Epithelial cell of esophagus (primary cell): ENCODE data around the gene TMEM269.

Experiments
- DNase-seq: peaks from one replicate; pipeline ENCODE4 v3.0.0; 2010; ENCODE audit warnings: low read depth
- H3K4me3 ChIP-seq: 2 replicates; pipeline ENCODE4 v1.5.1; 2011; ENCODE audit warnings: mild to moderate bottlenecking, low read length, control low read depth
- CTCF ChIP-seq: IDR thresholded peaks from 2 replicates; pipeline ENCODE4 v1.5.1; 2011; ENCODE audit warnings: low read depth, mild to moderate bottlenecking, low read length, control low read depth, inconsistent platforms; ENCODE audit not compliant: insufficient read depth; ENCODE audit errors: missing control alignments

Gene TMEM269

GRCh38 chr1:42821690-42822089 is 36.9 kb downstream of the TMEM269 start:
- H3K4me3 ChIP-seq: no peak overlapping the region
- no peak for TF ChIP-seq CTCF
- no peak for DNase-seq

GRCh38 chr1:42822800-42823392 is 38.1 kb downstream of the TMEM269 start:
- no peak overlapping the region for H3K4me3 ChIP-seq
- no peak for DNase-seq
- TF ChIP-seq CTCF: no peak

GRCh38 chr1:42824481-42825035 is 39.8 kb downstream of the TMEM269 start:
- no peak overlapping the region for H3K4me3 ChIP-seq
- no peak for DNase-seq
- no peak for TF ChIP-seq CTCF

- no peak overlapping the region for H3K4me3 ChIP-seq
- DNase-seq: no peak
- no peak for TF ChIP-seq CTCF
These were observed 40.5 kb downstream of the TMEM269 start for GRCh38 chr1:42825036-42825851.

- DNase-seq: no peak
- TF ChIP-seq CTCF: no peak
- no peak overlapping the region for H3K4me3 ChIP-seq
These were observed 45.8 kb downstream of the TMEM269 start for GRCh38 chr1:42830631-42831030.

GRCh38 chr1:42831273-42831672 is 46.5 kb downstream of the TMEM269 start:
- TF ChIP-seq CTCF: no peak
- DNase-seq: no peak
- H3K4me3 ChIP-seq: no peak overlapping the region
